IMR-90 (cell line): ENCODE results near the gene IQCK. TPM values are rescaled to one million over a fixed set of nuclear protein-coding genes. Genes with fewer than 3 reads are reported as not detected.

Experiments used
- ATAC-seq: fragments of 200-7000 bp; cut with Tn5 transposase; 2 replicates; pipeline ENCODE4 v1.9.1; 2020; ENCODE audit warnings: low read depth, mild to moderate bottlenecking, moderate library complexity
- BruUV-seq: library from RNA; stranded (reverse); fragments of 400-500 nt; replicated peaks from 2 replicates; lab custom pipeline; 2021; lab: Mats Ljungman, UMichigan
- CTCF ChIA-PET: fragments of 300-600 bp; formaldehyde crosslinking; extraction: SDS; loops from one replicate; lab custom pipeline; 2021; ENCODE audit warnings: antibody characterized with exemption; lab: Yijun Ruan, JAX
- POLR2A ChIA-PET: fragments of 300-600 bp; sonication (Branson Sonifier 250); formaldehyde crosslinking; loops from one replicate; lab custom pipeline; 2022; ENCODE audit warnings: antibody characterized with exemption; ENCODE audit not compliant: unreplicated experiment; lab: Charles Lee
- DNase-seq: peaks from one replicate; pipeline ENCODE4 v3.0.0; 2013
- H2AFZ ChIP-seq: replicated peaks from 2 replicates; pipeline ENCODE3; 2013; ENCODE audit warnings: low read length, mild to moderate bottlenecking; ENCODE audit not compliant: poor library complexity
- H2AK5ac ChIP-seq: 2 replicates; pipeline ENCODE4 v1.6.1; 2013; ENCODE audit warnings: low read depth, low read length, inconsistent platforms
- H2AK9ac ChIP-seq: replicated peaks from 2 replicates; pipeline ENCODE3; 2013; ENCODE audit warnings: mild to moderate bottlenecking, low read depth, low read length, moderate library complexity; ENCODE audit not compliant: poor library complexity
- H2BK120ac ChIP-seq: 2 replicates; pipeline ENCODE4 v1.6.1; 2013; ENCODE audit warnings: low read depth, low read length, inconsistent platforms
- H2BK15ac ChIP-seq: 3 replicates; pipeline ENCODE4 v1.6.1; 2013; ENCODE audit warnings: low read depth, low read length, inconsistent platforms
- H2BK20ac ChIP-seq: 2 replicates; pipeline ENCODE4 v1.6.1; 2013; ENCODE audit warnings: low read depth, mild to moderate bottlenecking, inconsistent platforms, low read length, moderate library complexity
- H2BK5ac ChIP-seq: 2 replicates; pipeline ENCODE4 v1.6.1; 2013; ENCODE audit warnings: mild to moderate bottlenecking, low read depth, low read length, inconsistent platforms; ENCODE audit not compliant: poor library complexity, severe bottlenecking
- H3K14ac ChIP-seq: replicated peaks from 2 replicates; pipeline ENCODE4 v1.6.1; 2013; ENCODE audit warnings: low read depth, low read length, inconsistent platforms
- H3K18ac ChIP-seq: 2 replicates; pipeline ENCODE4 v1.6.1; 2013; ENCODE audit warnings: low read depth, low read length, control low read depth
- H3K23ac ChIP-seq: 2 replicates; pipeline ENCODE4 v1.6.1; 2013; ENCODE audit warnings: low read depth, low read length, inconsistent platforms
- H3K27ac ChIP-seq: 2 replicates; pipeline ENCODE4 v1.5.1; 2013; ENCODE audit warnings: mild to moderate bottlenecking, control low read depth, low read length; ENCODE audit not compliant: insufficient read depth
- H3K27me3 ChIP-seq: 2 replicates; pipeline ENCODE4 v1.6.1; 2013; ENCODE audit warnings: low read length; ENCODE audit not compliant: control insufficient read depth, insufficient read depth
- H3K36me3 ChIP-seq: 2 replicates; pipeline ENCODE4 v1.6.1; 2013; ENCODE audit warnings: low read length, mixed read lengths; ENCODE audit not compliant: control insufficient read depth, insufficient read depth
- H3K4ac ChIP-seq: 2 replicates; pipeline ENCODE4 v1.6.1; 2013; ENCODE audit warnings: low read depth, low read length, inconsistent platforms
- H3K4me1 ChIP-seq: 2 replicates; pipeline ENCODE4 v1.6.1; 2013; ENCODE audit warnings: low read length, mixed read lengths; ENCODE audit not compliant: control insufficient read depth, insufficient read depth
- H3K4me2 ChIP-seq: 2 replicates; pipeline ENCODE4 v1.6.1; 2013; ENCODE audit warnings: low read depth, mild to moderate bottlenecking, control low read depth, low read length, moderate library complexity
- H3K4me3 ChIP-seq: 2 replicates; pipeline ENCODE4 v1.5.1; 2013; ENCODE audit warnings: low read depth, mild to moderate bottlenecking, control low read depth, low read length, moderate library complexity; ENCODE audit not compliant: insufficient read depth
- H3K56ac ChIP-seq: 2 replicates; pipeline ENCODE4 v1.6.1; 2013; ENCODE audit warnings: low read length, inconsistent platforms; ENCODE audit not compliant: insufficient read depth; ENCODE audit errors: extremely low read depth
- H3K79me1 ChIP-seq, 2 experiments: 2 replicates each; pipeline ENCODE4 v1.6.1; 2013; ENCODE audit warnings: low read length in 2 of 2, inconsistent platforms in 1 of 2, low read depth in 1 of 2
- H3K9ac ChIP-seq: 2 replicates; pipeline ENCODE4 v1.6.1; 2013; ENCODE audit warnings: low read depth, low read length, control low read depth
- H3K9me1 ChIP-seq: 2 replicates; pipeline ENCODE4 v1.6.1; 2013; ENCODE audit warnings: low read length, inconsistent platforms; ENCODE audit not compliant: insufficient read depth
- H3K9me3 ChIP-seq: 2 replicates; pipeline ENCODE4 v1.6.1; 2013; ENCODE audit warnings: low read length; ENCODE audit not compliant: control insufficient read depth, insufficient read depth
- H4K20me1 ChIP-seq: 2 replicates; pipeline ENCODE4 v1.6.1; 2013; ENCODE audit warnings: low read length, inconsistent platforms; ENCODE audit not compliant: insufficient read depth
- H4K5ac ChIP-seq: 2 replicates; pipeline ENCODE4 v1.6.1; 2013; ENCODE audit warnings: mild to moderate bottlenecking, low read depth, low read length, control low read depth
- H4K8ac ChIP-seq, 2 experiments: 2 replicates each; pipeline ENCODE4 v1.6.1; 2013; ENCODE audit warnings: low read depth in 2 of 2, low read length in 2 of 2, control low read depth in 1 of 2, inconsistent platforms in 1 of 2
- H4K91ac ChIP-seq: 2 replicates; pipeline ENCODE4 v1.6.1; 2013; ENCODE audit warnings: low read depth, low read length, inconsistent platforms; ENCODE audit not compliant: insufficient read depth
- CHD1 ChIP-seq: IDR thresholded peaks from 2 replicates; pipeline ENCODE4 v1.6.1; 2012; ENCODE audit warnings: low read depth, low read length, improper control_type of control experiment
- ELK1 ChIP-seq: fragments of 150-350 bp; IDR thresholded peaks from 2 replicates; pipeline ENCODE4 v1.6.1; 2016; ENCODE audit warnings: low read depth, mild to moderate bottlenecking, low read length, moderate library complexity, borderline replicate concordance
- MAFK ChIP-seq: IDR thresholded peaks from 2 replicates; pipeline ENCODE4 v1.6.1; 2012; ENCODE audit warnings: low read depth, low read length, improper control_type of control experiment
- MXI1 ChIP-seq: IDR thresholded peaks from 2 replicates; pipeline ENCODE4 v1.6.1; 2012; ENCODE audit warnings: low read depth, mild to moderate bottlenecking, low read length, moderate library complexity, borderline replicate concordance
- RAD21 ChIP-seq: IDR thresholded peaks from 2 replicates; pipeline ENCODE4 v1.6.1; 2012; ENCODE audit warnings: low read length, improper control_type of control experiment
- RCOR1 ChIP-seq: IDR thresholded peaks from 2 replicates; pipeline ENCODE4 v1.6.1; 2012; ENCODE audit warnings: mild to moderate bottlenecking, low read length, improper control_type of control experiment; ENCODE audit not compliant: insufficient replicate concordance
- RFX5 ChIP-seq: IDR thresholded peaks from 2 replicates; pipeline ENCODE4 v1.8.0; 2012; ENCODE audit warnings: low read depth, mild to moderate bottlenecking, low read length, moderate library complexity
- SMC3 ChIP-seq: fragments of 150-350 bp; IDR thresholded peaks from 2 replicates; pipeline ENCODE4 v1.6.1; 2016; ENCODE audit warnings: low read depth, mild to moderate bottlenecking, antibody characterized with exemption, low read length, moderate library complexity
- USF2 ChIP-seq: fragments of 150-350 bp; IDR thresholded peaks from 2 replicates; pipeline ENCODE4 v1.6.1; 2017; ENCODE audit warnings: mild to moderate bottlenecking, antibody characterized with exemption, low read length, low read depth
- WGBS, 2 experiments: methylation state at CpG; one replicate each; pipeline versions ENCODE4 v1.1.5 to v1.1.7; 2013; ENCODE audit warnings: missing lambda C conversion rate in 2 of 2; ENCODE audit not compliant: insufficient read length in 1 of 2; ENCODE audit errors: extremely low coverage in 2 of 2; 5-methylcytosine and 5-hydroxymethylcytosine counted together
- dilution Hi-C: fragments of 300-500 bp; cut with HindIII; formaldehyde crosslinking; loops from one replicate; pipeline ENCODE4 v1.14.3; 2018; ENCODE audit warnings: low sequenced_read_pairs; ENCODE audit not compliant: unreplicated experiment
- in situ Hi-C: fragments of 300-500 bp; cut with MboI; formaldehyde crosslinking; loops from 3 replicates; pipeline ENCODE4 v1.14.3; 2019; ENCODE audit warnings: low sequenced_read_pairs, inconsistent platforms, mixed read lengths
- intact Hi-C: fragments of 100-400 bp; cut with micrococcal nuclease; formaldehyde crosslinking; loops from 2 replicates; pipeline ENCODE4 v1.10.0; 2022
- polyA plus RNA-seq, 3 experiments: library from polyadenylated mRNA; depleted of rRNA; stranded (reverse); fragments of >200 nt; gene quantifications; 2 replicates each; pipeline ENCODE4 v1.2.3, GENCODE V29; 2012; ENCODE audit warnings: low replicate concordance in 1 of 3
- total RNA-seq: library from RNA; depleted of rRNA; stranded (reverse); fragments of >200 nt; gene quantifications from 2 replicates; pipeline ENCODE4 v1.2.3, GENCODE V29; 2012

IQCK gene
- total and polyA plus RNA-seq, 2 of the 4 experiments (the other 2 are of a cell fraction) = 4.1 to 5.4 TPM

- ATAC-seq (no peak), DNase-seq (no peak)
- H3K79me1 ChIP-seq = peaks cover 41 to 79% of the 10 kb centered on the region in 2 experiments
- peaks cover 9% of the 10 kb centered on the region for H4K20me1 ChIP-seq
- no peak overlapping the region for H2BK15ac ChIP-seq
- no peak overlapping the region for H3K27ac ChIP-seq
- peaks cover 9% of the 10 kb centered on the region for H3K9me1 ChIP-seq
- H3K14ac ChIP-seq = no peak overlapping the region
- no peak overlapping the region for H3K4me2 ChIP-seq
- no peaks in the 10 kb centered on the region for H3K27me3 ChIP-seq
- no TSS peak for BruUV-seq
- CTCF ChIA-PET = no interaction called here
- H2BK5ac ChIP-seq = no peak overlapping the region
- no peaks in the 10 kb centered on the region for H3K9me3 ChIP-seq
- H4K8ac ChIP-seq = no peak overlapping the region
- POLR2A ChIA-PET = no interaction called here
- no peak overlapping the region for H3K4me3 ChIP-seq
- WGBS, 2 experiments = 100% methylated on average over 3 of the region's 12 CpGs; no CpG with 5 or more reads in 1 of the 2 experiments
- dilution Hi-C loops = no loop called here
- H3K36me3 ChIP-seq = peaks cover 45% of the 10 kb centered on the region
- in situ Hi-C loops = loop anchor here (25.0 kb wide), 1 partner anchor 599 kb away; the partner anchor contains the start of gene ITPRIPL2
- no peak overlapping the region for H2AK9ac ChIP-seq
- no peak overlapping the region for H2AFZ ChIP-seq
- H4K91ac ChIP-seq = no peak overlapping the region
- H3K18ac ChIP-seq = no peak overlapping the region
- no peak overlapping the region for H3K23ac ChIP-seq
- H2BK20ac ChIP-seq = no peak overlapping the region
- intact Hi-C loops = loop anchor here (10.0 kb wide), 1 partner anchor 107 kb away; no protein-coding TSS in a partner anchor
- no peak overlapping the region for H3K56ac ChIP-seq
- H2AK5ac ChIP-seq = no peak overlapping the region
- H3K4me1 ChIP-seq = peaks cover 4% of the 10 kb centered on the region; the same call in 1 of the 2 replicates
- H4K5ac ChIP-seq = no peak overlapping the region
- H2BK120ac ChIP-seq = no peak overlapping the region
- no peak overlapping the region for H3K4ac ChIP-seq
- no peak for TF ChIP-seq CHD1
- TF ChIP-seq ELK1 = no peak
- TF ChIP-seq USF2 = no peak
- TF ChIP-seq RFX5 = no peak
- TF ChIP-seq RCOR1 = no peak
- no peak for TF ChIP-seq MAFK
- no peak for TF ChIP-seq RAD21
- no peak for TF ChIP-seq SMC3
- TF ChIP-seq MXI1 = no peak
- no peak overlapping the region for H3K9ac ChIP-seq
These were observed 6.4 kb upstream of the IQCK start for GRCh38 chr16:19711643-19712042.
